Nephron progenitor cell (in vitro differentiated cells): ENCODE measurements around the gene RAD51B.

Experiments used
- DNase-seq: peaks from one replicate; pipeline ENCODE4 v3.0.0; 2021
- H3K27ac Mint-ChIP-seq: 2 replicates; pipeline ENCODE4 v1.8.0; 2021; ENCODE audit warnings: mild to moderate bottlenecking, moderate library complexity, mixed read lengths
- H3K27me3 Mint-ChIP-seq: 2 replicates; pipeline ENCODE4 v1.8.0; 2021; ENCODE audit warnings: mild to moderate bottlenecking, low read depth, mixed read lengths; ENCODE audit not compliant: poor library complexity
- H3K36me3 Mint-ChIP-seq: 2 replicates; pipeline ENCODE4 v1.8.0; 2021; ENCODE audit warnings: low read depth, mixed read lengths
- H3K4me1 Mint-ChIP-seq: 2 replicates; pipeline ENCODE4 v1.8.0; 2021; ENCODE audit warnings: mixed read lengths
- H3K4me3 Mint-ChIP-seq: 2 replicates; pipeline ENCODE4 v1.8.0; 2021; ENCODE audit warnings: mild to moderate bottlenecking, moderate library complexity, mixed read lengths
- H3K9me3 Mint-ChIP-seq: 2 replicates; pipeline ENCODE4 v1.8.0; 2021; ENCODE audit warnings: mild to moderate bottlenecking, moderate library complexity, mixed read lengths
- CTCF ChIP-seq: fragments of 200-600 bp; sonication (generic); IDR thresholded peaks from 2 replicates; pipeline ENCODE4 v1.5.0; 2021; ENCODE audit warnings: antibody characterized with exemption

RAD51B gene

GRCh38 chr14:68361231-68361630, 541.7 kb downstream of the RAD51B start:
- peaks cover 5% of the 10 kb centered on the region for H3K27me3 Mint-ChIP-seq
- H3K4me3 Mint-ChIP-seq = no peak overlapping the region
- H3K27ac Mint-ChIP-seq = no peak overlapping the region
- H3K9me3 Mint-ChIP-seq = peaks cover 15% of the 10 kb centered on the region
- peaks cover 11% of the 10 kb centered on the region for H3K36me3 Mint-ChIP-seq
- no peak for DNase-seq
- TF ChIP-seq CTCF = no peak
- H3K4me1 Mint-ChIP-seq = peaks cover 83% of the 10 kb centered on the region

DNA sequence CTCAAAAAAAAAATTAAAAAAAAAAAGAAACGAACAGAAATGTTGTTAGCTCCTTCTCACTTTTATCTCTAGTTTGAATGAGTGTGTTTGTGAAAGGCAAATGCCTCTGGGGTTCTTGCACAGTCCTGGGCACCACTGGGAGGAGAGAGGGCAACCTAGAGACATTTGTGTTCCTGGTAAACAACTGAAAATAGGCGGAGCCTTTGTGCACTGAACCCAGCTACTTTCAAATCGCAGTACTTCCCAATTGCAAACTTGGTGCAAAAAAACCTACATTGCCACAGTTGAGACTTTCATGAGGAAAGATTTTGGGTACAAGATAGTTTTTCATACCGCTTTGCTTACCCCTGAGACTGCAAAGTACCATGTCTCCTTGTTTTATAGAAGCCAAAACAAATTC, 543.3 kb downstream of the RAD51B start:
- Mint-ChIP-seq H3K4me1 (peaks cover 96% of the 10 kb centered on the region), H3K36me3 (peaks cover 1% of the 10 kb centered on the region), H3K4me3 (no peak overlapping the region), H3K9me3 (peaks cover 1% of the 10 kb centered on the region), H3K27me3 (peaks cover 5% of the 10 kb centered on the region), H3K27ac (peak overlapping the region; percentile 99)
- TF ChIP-seq CTCF = no peak
- DNase-seq = no peak

GRCh38 chr14:68363466-68363842, 543.9 kb downstream of the RAD51B start:
- Mint-ChIP-seq H3K9me3 (no peaks in the 10 kb centered on the region), H3K27ac (peak overlapping the region; percentile 99), H3K4me1 (peaks cover 95% of the 10 kb centered on the region), H3K36me3 (no peaks in the 10 kb centered on the region), H3K4me3 (peak overlapping the region; percentile 68), H3K27me3 (peaks cover 5% of the 10 kb centered on the region)
- peak; percentile 9 for TF ChIP-seq CTCF
- peak; percentile 33 for DNase-seq

- Mint-ChIP-seq H3K4me1 (peaks cover 91% of the 10 kb centered on the region), H3K9me3 (no peaks in the 10 kb centered on the region), H3K4me3 (peak overlapping the region; percentile 68), H3K27me3 (peaks cover 5% of the 10 kb centered on the region), H3K36me3 (no peaks in the 10 kb centered on the region), H3K27ac (peak overlapping the region; percentile 99)
- no peak for TF ChIP-seq CTCF
- peak; percentile 78 for DNase-seq
Observed at GRCh38 chr14:68363843-68364767, 544.5 kb downstream of the RAD51B start.

DNA sequence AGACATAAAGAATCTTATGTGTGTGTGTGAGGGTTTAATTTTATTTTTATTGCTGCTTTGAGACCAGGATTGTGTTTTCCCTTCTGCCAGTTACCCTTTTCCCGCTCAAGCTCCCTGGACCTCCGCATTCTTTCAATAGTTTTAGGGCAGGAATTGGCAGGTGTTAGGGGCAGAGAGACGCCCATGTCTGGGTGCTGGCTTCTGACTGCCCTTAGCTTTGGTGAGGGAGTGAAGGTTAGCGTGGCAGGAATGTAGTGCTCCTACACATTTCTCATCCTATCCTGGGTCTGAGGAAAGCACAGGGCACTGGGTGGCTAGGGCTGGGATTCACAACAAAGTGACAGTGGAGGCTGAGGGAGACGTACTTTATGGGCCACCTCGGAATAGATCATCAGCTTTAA, 545.2 kb downstream of the RAD51B start:
- H3K27me3 Mint-ChIP-seq = peaks cover 4% of the 10 kb centered on the region
- H3K27ac Mint-ChIP-seq = peak overlapping the region; percentile 99
- H3K4me3 Mint-ChIP-seq = peak overlapping the region; percentile 68
- H3K36me3 Mint-ChIP-seq = no peaks in the 10 kb centered on the region
- no peaks in the 10 kb centered on the region for H3K9me3 Mint-ChIP-seq
- H3K4me1 Mint-ChIP-seq = peaks cover 84% of the 10 kb centered on the region
- TF ChIP-seq CTCF = no peak
- peak; percentile 14 for DNase-seq

GRCh38 chr14:68365228-68365627, 545.6 kb downstream of the RAD51B start:
- Mint-ChIP-seq H3K27me3 (peaks cover under 1% of the 10 kb centered on the region), H3K36me3 (no peaks in the 10 kb centered on the region), H3K27ac (peak overlapping the region; percentile 99), H3K9me3 (no peaks in the 10 kb centered on the region), H3K4me1 (peaks cover 82% of the 10 kb centered on the region), H3K4me3 (peak overlapping the region; percentile 68)
- no peak for TF ChIP-seq CTCF
- no peak for DNase-seq
